OCI-LY3 (cell line): ENCODE measurements around the gene CCDC174.
A peak's percentile ranks its signal among the peaks of the same experiment; 100 is the strongest.

ENCODE experiments used
- H2AFZ ChIP-seq: fragments of 200-600, 300-600 bp; shearing (Covaris generic); 2 replicates; pipeline ENCODE4 v1.6.0; 2014; ENCODE audit warnings: antibody characterized with exemption, low read depth, low read length
- H3K27ac ChIP-seq: fragments of 200-600, 300-600 bp; sonication (generic); 2 replicates; pipeline ENCODE4 v1.5.1; 2014; ENCODE audit warnings: mild to moderate bottlenecking, low read length, moderate library complexity, mixed read lengths
- H3K27me3 ChIP-seq: fragments of 200-600, 300-600 bp; sonication (generic); 2 replicates; pipeline ENCODE4 v1.6.1; 2014; ENCODE audit warnings: low read depth, low read length, mixed read lengths
- H3K36me3 ChIP-seq: fragments of 200-600, 300-600 bp; sonication (generic); replicated peaks from 2 replicates; pipeline ENCODE3; 2014; ENCODE audit warnings: low read depth, low read length, mixed read lengths
- H3K4me1 ChIP-seq: fragments of 300-600, 200-600 bp; sonication (generic); 2 replicates; pipeline ENCODE4 v1.6.1; 2014; ENCODE audit warnings: low read length, mixed read lengths
- H3K4me2 ChIP-seq: fragments of 200-600, 300-600 bp; sonication (generic); 2 replicates; pipeline ENCODE4 v1.6.1; 2014; ENCODE audit warnings: low read length, mixed read lengths
- H3K4me3 ChIP-seq: fragments of 300-600, 200-600 bp; sonication (generic); 2 replicates; pipeline ENCODE4 v1.5.1; 2014; ENCODE audit warnings: antibody characterized with exemption, mild to moderate bottlenecking, low read length, moderate library complexity
- H3K79me2 ChIP-seq: fragments of 300-600, 200-600 bp; shearing (Covaris generic); 2 replicates; pipeline ENCODE4 v1.6.1; 2014; ENCODE audit warnings: mild to moderate bottlenecking, low read length, mixed read lengths
- H3K9ac ChIP-seq: fragments of 300-600, 200-600 bp; shearing (Covaris generic); 2 replicates; pipeline ENCODE4 v1.6.0; 2014; ENCODE audit warnings: mild to moderate bottlenecking, low read length, moderate library complexity
- H3K9me3 ChIP-seq: fragments of 200-600, 300-600 bp; shearing (Covaris generic); 2 replicates; pipeline ENCODE4 v1.6.1; 2014; ENCODE audit warnings: low read length, mixed read lengths; ENCODE audit not compliant: insufficient read depth
- H4K20me1 ChIP-seq: fragments of 200-600, 300-600 bp; sonication (generic); 2 replicates; pipeline ENCODE4 v1.6.1; 2016; ENCODE audit warnings: low read length, mixed read lengths; ENCODE audit not compliant: insufficient read depth
- EZH2phosphoT487 ChIP-seq: fragments of 200-600 bp; shearing (Covaris generic); IDR thresholded peaks from 2 replicates; pipeline ENCODE4 v1.6.1; 2018; ENCODE audit warnings: antibody characterized with exemption, mixed run types, low read depth
- TF ChIP-seq, protein P1 (sequence below): fragments of 200-600, 300-600 bp; sonication (generic); IDR thresholded peaks from 2 replicates; pipeline ENCODE4 v1.5.1; 2014; ENCODE audit warnings: antibody characterized with exemption, low read length, low read depth

CCDC174 gene

DNA sequence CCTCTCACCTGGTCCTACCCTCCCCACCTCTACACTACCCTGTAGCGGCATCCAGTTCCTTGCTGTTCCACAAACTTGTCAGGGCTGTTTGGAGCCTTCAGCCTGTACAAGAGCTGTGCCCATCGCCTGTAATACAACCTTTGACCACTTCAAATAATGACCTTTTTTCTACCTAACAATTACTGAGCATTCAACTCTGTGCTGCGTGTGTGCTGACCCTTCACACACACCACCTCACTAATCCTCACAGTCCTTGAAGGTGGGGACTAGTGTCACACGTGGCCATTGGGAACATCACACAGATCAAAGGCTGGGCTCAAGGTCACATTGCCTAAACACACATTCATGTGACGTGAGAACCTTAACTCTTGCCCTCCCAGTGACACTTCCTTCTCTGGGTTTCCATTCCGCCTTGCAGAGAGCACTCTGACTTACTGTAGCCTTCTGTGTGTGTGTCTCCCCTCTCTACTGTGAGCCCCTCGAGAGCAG lies 26.5 kb downstream of the CCDC174 start:
- no peak overlapping the region for H2AFZ ChIP-seq
- peaks cover 18% of the 10 kb centered on the region for H3K4me1 ChIP-seq
- TF ChIP-seq, protein P1, sequence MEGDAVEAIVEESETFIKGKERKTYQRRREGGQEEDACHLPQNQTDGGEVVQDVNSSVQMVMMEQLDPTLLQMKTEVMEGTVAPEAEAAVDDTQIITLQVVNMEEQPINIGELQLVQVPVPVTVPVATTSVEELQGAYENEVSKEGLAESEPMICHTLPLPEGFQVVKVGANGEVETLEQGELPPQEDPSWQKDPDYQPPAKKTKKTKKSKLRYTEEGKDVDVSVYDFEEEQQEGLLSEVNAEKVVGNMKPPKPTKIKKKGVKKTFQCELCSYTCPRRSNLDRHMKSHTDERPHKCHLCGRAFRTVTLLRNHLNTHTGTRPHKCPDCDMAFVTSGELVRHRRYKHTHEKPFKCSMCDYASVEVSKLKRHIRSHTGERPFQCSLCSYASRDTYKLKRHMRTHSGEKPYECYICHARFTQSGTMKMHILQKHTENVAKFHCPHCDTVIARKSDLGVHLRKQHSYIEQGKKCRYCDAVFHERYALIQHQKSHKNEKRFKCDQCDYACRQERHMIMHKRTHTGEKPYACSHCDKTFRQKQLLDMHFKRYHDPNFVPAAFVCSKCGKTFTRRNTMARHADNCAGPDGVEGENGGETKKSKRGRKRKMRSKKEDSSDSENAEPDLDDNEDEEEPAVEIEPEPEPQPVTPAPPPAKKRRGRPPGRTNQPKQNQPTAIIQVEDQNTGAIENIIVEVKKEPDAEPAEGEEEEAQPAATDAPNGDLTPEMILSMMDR: no peak
- H3K9me3 ChIP-seq: peaks cover 4% of the 10 kb centered on the region; the same call in 1 of the 2 replicates
- no peaks in the 10 kb centered on the region for H3K79me2 ChIP-seq
- no peak overlapping the region for H3K27ac ChIP-seq
- H3K27me3 ChIP-seq: no peaks in the 10 kb centered on the region
- no peak overlapping the region for H3K4me3 ChIP-seq
- no peak overlapping the region for H3K9ac ChIP-seq
- H3K36me3 ChIP-seq: peaks cover 14% of the 10 kb centered on the region
- H3K4me2 ChIP-seq: peak overlapping the region; percentile 30
- H4K20me1 ChIP-seq: peaks cover 3% of the 10 kb centered on the region

DNA sequence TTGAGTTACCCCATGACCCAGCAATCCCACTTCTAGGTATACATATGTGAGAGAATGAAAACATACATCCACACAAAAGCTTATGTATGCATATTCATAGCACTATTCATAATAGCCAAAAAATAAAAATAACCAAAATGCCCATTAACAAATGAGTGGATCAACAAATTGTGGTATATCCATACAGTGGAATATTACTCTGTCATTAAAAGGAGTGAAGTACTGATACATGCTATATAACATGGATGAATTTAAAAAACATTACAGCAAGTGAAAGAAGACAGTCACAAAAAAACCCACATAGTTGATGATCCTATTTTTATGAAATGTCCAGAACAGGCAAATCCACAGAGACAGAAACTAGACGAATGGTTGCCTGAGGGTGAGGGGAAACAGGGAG lies 28.6 kb downstream of the CCDC174 start:
- Histone ChIP-seq H2AFZ (no peak overlapping the region), H3K27me3 (no peaks in the 10 kb centered on the region), H3K36me3 (peaks cover 7% of the 10 kb centered on the region), H3K4me1 (peaks cover 11% of the 10 kb centered on the region), H3K9ac (no peak overlapping the region), H3K4me3 (no peak overlapping the region), H3K4me2 (no peak overlapping the region), H3K27ac (no peak overlapping the region), H3K79me2 (no peaks in the 10 kb centered on the region), H3K9me3 (peaks cover 4% of the 10 kb centered on the region; the same call in 1 of the 2 replicates), H4K20me1 (no peaks in the 10 kb centered on the region)
- TF ChIP-seq, protein P1: no peak
- TF ChIP-seq EZH2phosphoT487: no peak

DNA sequence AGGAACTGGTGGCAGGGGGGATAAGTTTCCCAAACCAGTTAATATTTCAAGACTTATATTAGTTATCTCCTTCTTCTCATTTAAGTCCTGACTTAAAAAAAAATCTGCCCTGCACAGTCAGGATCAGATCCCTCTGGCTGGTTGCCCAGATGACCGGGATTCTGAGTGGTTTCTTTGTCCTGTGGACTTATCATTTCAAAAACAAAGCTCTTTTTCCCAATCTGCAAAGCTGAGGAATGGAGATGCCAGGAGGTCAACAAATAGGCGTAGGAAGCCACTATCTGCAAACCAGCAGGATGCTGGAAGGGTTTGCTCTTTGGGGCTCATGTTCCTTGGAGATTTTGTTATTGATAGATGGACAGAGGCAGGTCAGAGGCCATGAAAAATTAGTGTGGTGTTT lies 29.2 kb downstream of the CCDC174 start:
- no peak overlapping the region for H2AFZ ChIP-seq
- peaks cover 4% of the 10 kb centered on the region; the same call in 1 of the 2 replicates for H3K9me3 ChIP-seq
- H4K20me1 ChIP-seq: no peaks in the 10 kb centered on the region
- no peak overlapping the region for H3K27ac ChIP-seq
- no peak overlapping the region for H3K9ac ChIP-seq
- no peak overlapping the region for H3K4me2 ChIP-seq
- peaks cover 16% of the 10 kb centered on the region for H3K4me1 ChIP-seq
- no peak for TF ChIP-seq EZH2phosphoT487
- TF ChIP-seq, protein P1: no peak
- no peaks in the 10 kb centered on the region for H3K27me3 ChIP-seq
- peaks cover 7% of the 10 kb centered on the region for H3K36me3 ChIP-seq
- H3K79me2 ChIP-seq: no peaks in the 10 kb centered on the region
- no peak overlapping the region for H3K4me3 ChIP-seq

DNA sequence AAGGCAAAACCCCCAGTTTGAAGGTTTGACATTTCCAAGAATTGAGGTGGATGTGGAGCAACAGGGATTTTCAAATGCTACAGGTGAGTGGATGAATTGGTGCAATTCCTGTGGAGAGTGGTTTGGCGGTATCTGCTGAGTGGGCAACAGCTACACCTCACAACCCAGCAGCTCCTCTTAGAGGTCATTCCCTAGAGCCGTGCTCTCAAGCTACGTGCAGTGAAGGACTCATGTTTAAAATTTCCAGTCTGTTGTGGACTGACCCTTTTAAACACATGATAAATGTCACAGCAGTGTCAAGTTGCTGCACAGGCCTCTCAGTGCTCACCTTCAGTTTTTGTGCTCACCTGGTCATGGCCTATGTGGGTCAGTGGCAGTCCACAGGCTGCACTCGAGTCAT lies 32.9 kb downstream of the CCDC174 start:
- Histone ChIP-seq H3K36me3 (peaks cover 7% of the 10 kb centered on the region), H3K27ac (no peak overlapping the region), H4K20me1 (no peaks in the 10 kb centered on the region), H3K4me1 (peaks cover 33% of the 10 kb centered on the region), H3K4me2 (no peak overlapping the region), H3K9me3 (peaks cover 4% of the 10 kb centered on the region; the same call in 1 of the 2 replicates), H3K4me3 (no peak overlapping the region), H2AFZ (no peak overlapping the region), H3K27me3 (no peaks in the 10 kb centered on the region), H3K9ac (no peak overlapping the region), H3K79me2 (no peaks in the 10 kb centered on the region)
- no peak for TF ChIP-seq EZH2phosphoT487
- TF ChIP-seq, protein P1: no peak
